Lower lobe of right lung (tissue), 2 donors: ENCODE data around the gene ST7. TPM values are rescaled to one million over a fixed set of nuclear protein-coding genes. Genes with fewer than 3 reads are reported as not detected.

ENCODE experiments used
- ATAC-seq, 2 donors: fragments of 200-7000 bp; cut with Tn5 transposase; one replicate each; pipeline ENCODE4 v1.9.1; 2020 to 2022; ENCODE audit warnings: mild to moderate bottlenecking in 2 of 2, moderate library complexity in 2 of 2
- DNase-seq: peaks from one replicate; pipeline ENCODE4 v3.0.0-alpha.2; 2020
- H3K27ac ChIP-seq: fragments of 200-600 bp; one replicate; pipeline ENCODE4 v1.8.0; 2022
- H3K27me3 ChIP-seq: fragments of 200-600 bp; one replicate; pipeline ENCODE4 v1.8.0; 2022; ENCODE audit warnings: low read depth
- H3K36me3 ChIP-seq: fragments of 200-600 bp; one replicate; pipeline ENCODE4 v1.8.0; 2022; ENCODE audit warnings: mild to moderate bottlenecking
- H3K4me1 ChIP-seq: fragments of 200-600 bp; one replicate; pipeline ENCODE4 v1.8.0; 2022
- H3K4me3 ChIP-seq: fragments of 200-600 bp; one replicate; pipeline ENCODE4 v1.8.0; 2022; ENCODE audit warnings: mild to moderate bottlenecking
- H3K9me3 ChIP-seq: fragments of 200-600 bp; one replicate; pipeline ENCODE4 v1.8.0; 2022
- intact Hi-C: fragments of 100-400 bp; cut with DNase I; formaldehyde crosslinking; loops from one replicate; pipeline ENCODE4 v1.11.0; 2022
- total RNA-seq: library from RNA; stranded (reverse); fragmentation: NEBNext Ultra II Directional; extraction: Animal tissue kit (Norgen Biotek cat#: 25700); gene quantifications from one replicate; pipeline ENCODE4 v1.2.1, GENCODE V29; 2021
- TF ChIP-seq, protein P1 (sequence below): fragments of 200-600 bp; IDR thresholded peaks from one replicate; pipeline ENCODE4 v1.8.0; 2022; ENCODE audit warnings: antibody characterized with exemption, mild to moderate bottlenecking
- donor health status: DM: no; HTN: yes; CAD: no; lungs with severe emphysema.

The ST7 gene
- total RNA-seq, 1 donor from 2014 or later: 51.1 TPM

DNA sequence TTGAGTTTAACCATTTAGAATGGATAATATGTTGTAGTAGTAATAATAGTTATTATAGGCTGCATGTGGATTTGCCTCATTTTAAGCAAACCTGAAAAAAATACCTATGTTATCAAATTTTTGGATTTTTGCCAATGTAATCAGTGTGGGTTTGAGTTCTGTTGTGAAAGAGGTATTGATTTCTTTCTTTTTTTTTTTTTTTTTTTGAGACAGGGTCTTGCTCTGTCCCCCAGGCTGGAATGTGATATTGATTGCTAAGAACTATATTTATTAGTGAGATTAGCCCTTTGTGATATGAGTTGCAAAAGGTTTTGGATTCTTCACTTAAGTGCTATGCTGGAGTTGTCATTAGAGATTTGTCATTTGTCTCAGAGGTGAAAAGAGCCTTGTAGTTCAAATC lies 124.4 kb downstream of the ST7 start:
- Histone ChIP-seq H3K4me3 (no peak overlapping the region), H3K9me3 (no peaks in the 10 kb centered on the region), H3K27me3 (no peaks in the 10 kb centered on the region), H3K4me1 (peaks cover 11% of the 10 kb centered on the region), H3K27ac (no peak overlapping the region), H3K36me3 (no peaks in the 10 kb centered on the region)
- TF ChIP-seq, protein P1, sequence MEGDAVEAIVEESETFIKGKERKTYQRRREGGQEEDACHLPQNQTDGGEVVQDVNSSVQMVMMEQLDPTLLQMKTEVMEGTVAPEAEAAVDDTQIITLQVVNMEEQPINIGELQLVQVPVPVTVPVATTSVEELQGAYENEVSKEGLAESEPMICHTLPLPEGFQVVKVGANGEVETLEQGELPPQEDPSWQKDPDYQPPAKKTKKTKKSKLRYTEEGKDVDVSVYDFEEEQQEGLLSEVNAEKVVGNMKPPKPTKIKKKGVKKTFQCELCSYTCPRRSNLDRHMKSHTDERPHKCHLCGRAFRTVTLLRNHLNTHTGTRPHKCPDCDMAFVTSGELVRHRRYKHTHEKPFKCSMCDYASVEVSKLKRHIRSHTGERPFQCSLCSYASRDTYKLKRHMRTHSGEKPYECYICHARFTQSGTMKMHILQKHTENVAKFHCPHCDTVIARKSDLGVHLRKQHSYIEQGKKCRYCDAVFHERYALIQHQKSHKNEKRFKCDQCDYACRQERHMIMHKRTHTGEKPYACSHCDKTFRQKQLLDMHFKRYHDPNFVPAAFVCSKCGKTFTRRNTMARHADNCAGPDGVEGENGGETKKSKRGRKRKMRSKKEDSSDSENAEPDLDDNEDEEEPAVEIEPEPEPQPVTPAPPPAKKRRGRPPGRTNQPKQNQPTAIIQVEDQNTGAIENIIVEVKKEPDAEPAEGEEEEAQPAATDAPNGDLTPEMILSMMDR: no peak
- intact Hi-C loops: no loop called here
- DNase-seq (no peak), ATAC-seq (no peak)

GRCh38 chr7:117082647-117083046 lies 129.3 kb downstream of the ST7 start:
- intact Hi-C loops: no loop called here
- no peaks in the 10 kb centered on the region for H3K36me3 ChIP-seq
- no peaks in the 10 kb centered on the region for H3K9me3 ChIP-seq
- no peak for ATAC-seq
- H3K27ac ChIP-seq: no peak overlapping the region
- peaks cover 15% of the 10 kb centered on the region for H3K4me1 ChIP-seq
- H3K27me3 ChIP-seq: no peaks in the 10 kb centered on the region
- TF ChIP-seq, protein P1: no peak
- no peak overlapping the region for H3K4me3 ChIP-seq
- DNase-seq: no peak

GRCh38 chr7:117083648-117084047 lies 130.3 kb downstream of the ST7 start:
- Histone ChIP-seq H3K27me3 (no peaks in the 10 kb centered on the region), H3K36me3 (no peaks in the 10 kb centered on the region), H3K4me1 (peaks cover 23% of the 10 kb centered on the region), H3K9me3 (no peaks in the 10 kb centered on the region), H3K4me3 (no peak overlapping the region), H3K27ac (no peak overlapping the region)
- TF ChIP-seq, protein P1: no peak
- intact Hi-C loops: no loop called here
- ATAC-seq (no peak), DNase-seq (no peak)

DNA sequence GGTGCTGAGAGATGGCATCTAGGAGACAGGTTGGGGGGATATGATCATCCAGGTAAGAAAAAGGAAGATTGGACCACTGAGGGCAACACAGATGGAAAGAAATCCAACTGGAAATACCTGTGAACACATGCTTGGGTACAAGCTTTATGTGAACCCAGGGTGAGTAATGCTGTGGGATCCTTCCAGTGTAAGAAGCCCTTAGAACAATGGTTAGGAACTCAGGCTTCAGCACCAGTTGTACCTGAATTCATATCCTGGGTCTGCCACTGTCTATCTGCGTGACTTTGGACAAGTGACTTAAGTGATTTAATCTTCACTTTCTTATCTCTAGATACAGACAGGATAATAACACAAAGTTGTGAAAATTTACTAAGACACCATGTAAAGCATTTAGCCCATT lies 131.0 kb downstream of the ST7 start:
- H3K9me3 ChIP-seq: no peaks in the 10 kb centered on the region
- H3K4me1 ChIP-seq: peaks cover 23% of the 10 kb centered on the region
- H3K27ac ChIP-seq: no peak overlapping the region
- TF ChIP-seq, protein P1: no peak
- no peaks in the 10 kb centered on the region for H3K27me3 ChIP-seq
- H3K4me3 ChIP-seq: no peak overlapping the region
- intact Hi-C loops: no loop called here
- ATAC-seq (no peak), DNase-seq (no peak)
- H3K36me3 ChIP-seq: no peaks in the 10 kb centered on the region

GRCh38 chr7:117085275-117085674 lies 132.0 kb downstream of the ST7 start:
- Histone ChIP-seq H3K27me3 (no peaks in the 10 kb centered on the region), H3K4me3 (no peak overlapping the region), H3K36me3 (no peaks in the 10 kb centered on the region), H3K9me3 (no peaks in the 10 kb centered on the region), H3K27ac (no peak overlapping the region), H3K4me1 (peaks cover 23% of the 10 kb centered on the region)
- intact Hi-C loops: no loop called here
- DNase-seq: no peak
- no peak for ATAC-seq
- TF ChIP-seq, protein P1: no peak
